Measurements from ENCODE around the gene ZCCHC17. TPM values are rescaled to one million over a fixed set of nuclear protein-coding genes. Genes with fewer than 3 reads are reported as not detected.

The ZCCHC17 gene
- total RNA-seq, 4 donors from 2014 or later = 23.3 to 36.8 (median 25.0) TPM

DNA sequence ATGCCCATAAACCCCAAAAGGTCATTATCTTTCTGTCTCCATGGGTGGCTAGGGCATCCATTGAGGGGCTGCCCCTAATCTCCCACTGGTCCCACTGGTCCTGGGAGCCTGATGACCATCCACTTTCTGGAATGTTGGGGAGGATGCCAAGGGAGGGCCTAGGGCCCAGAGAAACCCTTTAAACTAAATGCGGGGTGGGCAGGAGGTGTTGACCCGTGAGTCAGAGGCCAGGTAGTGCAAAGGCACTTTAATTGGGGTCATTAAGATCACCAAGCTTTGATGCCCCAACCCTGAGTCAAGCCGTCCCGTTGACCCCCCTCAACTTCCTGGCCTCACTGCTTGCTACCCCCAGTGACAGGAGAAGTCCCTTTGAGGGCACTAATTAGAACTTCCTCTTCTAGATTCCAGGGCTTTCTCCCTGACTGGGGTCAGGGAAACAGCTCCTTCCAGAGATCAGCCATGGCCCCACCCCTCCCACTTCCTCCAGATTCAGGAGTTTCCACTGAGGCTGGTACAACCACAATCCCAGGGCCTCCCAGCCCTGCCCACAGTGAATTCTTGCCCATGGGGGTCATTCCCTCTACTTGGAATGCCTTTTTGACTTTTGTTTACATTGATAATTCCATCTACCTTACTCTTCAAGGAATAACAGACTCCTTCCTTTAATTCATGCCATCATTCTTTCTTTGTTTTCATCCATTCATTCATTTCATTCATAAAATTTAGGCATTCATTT, 100.7 kb downstream of the ZCCHC17 start:
- Histone ChIP-seq H3K36me3 (no peaks in the 10 kb centered on the region), H3K27ac (no peak overlapping the region), H3K4me1 (no peaks in the 10 kb centered on the region), H3K27me3 (no peaks in the 10 kb centered on the region), H3K9me3 (no peaks in the 10 kb centered on the region), H3K4me3 (no peak overlapping the region)
- no peak for DNase-seq
- no peak for TF ChIP-seq POLR2A (IDR thresholded peaks at IDR 0.05)
- TF ChIP-seq, protein P1, sequence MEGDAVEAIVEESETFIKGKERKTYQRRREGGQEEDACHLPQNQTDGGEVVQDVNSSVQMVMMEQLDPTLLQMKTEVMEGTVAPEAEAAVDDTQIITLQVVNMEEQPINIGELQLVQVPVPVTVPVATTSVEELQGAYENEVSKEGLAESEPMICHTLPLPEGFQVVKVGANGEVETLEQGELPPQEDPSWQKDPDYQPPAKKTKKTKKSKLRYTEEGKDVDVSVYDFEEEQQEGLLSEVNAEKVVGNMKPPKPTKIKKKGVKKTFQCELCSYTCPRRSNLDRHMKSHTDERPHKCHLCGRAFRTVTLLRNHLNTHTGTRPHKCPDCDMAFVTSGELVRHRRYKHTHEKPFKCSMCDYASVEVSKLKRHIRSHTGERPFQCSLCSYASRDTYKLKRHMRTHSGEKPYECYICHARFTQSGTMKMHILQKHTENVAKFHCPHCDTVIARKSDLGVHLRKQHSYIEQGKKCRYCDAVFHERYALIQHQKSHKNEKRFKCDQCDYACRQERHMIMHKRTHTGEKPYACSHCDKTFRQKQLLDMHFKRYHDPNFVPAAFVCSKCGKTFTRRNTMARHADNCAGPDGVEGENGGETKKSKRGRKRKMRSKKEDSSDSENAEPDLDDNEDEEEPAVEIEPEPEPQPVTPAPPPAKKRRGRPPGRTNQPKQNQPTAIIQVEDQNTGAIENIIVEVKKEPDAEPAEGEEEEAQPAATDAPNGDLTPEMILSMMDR (IDR thresholded peaks at IDR 0.05) = no peak
- intact Hi-C loops (cut with DNase I; ENCODE audit: low total_unique reads) = no loop called here

DNA sequence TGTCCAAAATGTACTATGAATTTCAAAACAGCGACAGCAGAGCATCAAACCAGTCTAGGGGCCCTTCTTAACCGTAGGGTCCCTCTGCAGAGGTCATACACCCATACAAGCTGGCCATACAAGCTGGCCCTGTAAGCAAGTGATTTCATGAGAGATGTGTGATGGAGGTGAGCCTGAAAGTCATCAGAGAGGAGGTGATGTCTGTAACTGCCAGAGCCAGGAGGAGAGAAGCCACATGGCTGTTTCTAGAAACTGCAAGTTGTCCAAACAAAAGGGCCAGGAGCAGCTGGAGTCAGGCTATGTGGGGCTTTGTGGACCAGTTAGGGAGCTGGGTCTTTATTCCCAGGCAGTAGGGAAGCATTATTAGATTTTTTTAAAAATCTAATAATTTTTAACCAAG, 101.4 kb downstream of the ZCCHC17 start:
- Histone ChIP-seq H3K4me3 (no peak overlapping the region), H3K36me3 (no peaks in the 10 kb centered on the region), H3K4me1 (no peaks in the 10 kb centered on the region), H3K27ac (no peak overlapping the region), H3K27me3 (no peaks in the 10 kb centered on the region), H3K9me3 (no peaks in the 10 kb centered on the region)
- no peak for TF ChIP-seq POLR2A (IDR thresholded peaks at IDR 0.05)
- TF ChIP-seq, protein P1 (IDR thresholded peaks at IDR 0.05) = no peak
- intact Hi-C loops (cut with DNase I; ENCODE audit: low total_unique reads) = no loop called here
- DNase-seq = no peak

DNA sequence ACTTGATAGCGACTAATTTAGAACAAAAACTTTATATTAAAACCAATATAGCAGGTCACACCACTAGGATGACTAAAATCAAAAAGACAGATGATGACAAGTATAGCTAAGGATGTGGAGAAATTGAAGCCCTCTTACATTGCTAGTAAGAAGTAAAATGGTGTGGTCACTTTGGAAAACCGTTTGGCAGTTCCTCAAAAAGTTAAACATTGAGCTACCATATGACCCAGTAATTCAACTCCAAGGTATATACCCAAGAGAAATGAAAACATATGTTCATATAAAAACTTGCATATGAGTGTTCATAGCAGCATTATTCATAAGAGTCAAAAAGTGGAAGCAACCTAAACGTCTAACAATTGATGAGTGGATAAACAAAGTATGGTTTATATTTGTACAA, 103.1 kb downstream of the ZCCHC17 start:
- DNase-seq = no peak
- H3K27me3 ChIP-seq = no peaks in the 10 kb centered on the region
- H3K4me3 ChIP-seq = no peak overlapping the region
- H3K9me3 ChIP-seq = no peaks in the 10 kb centered on the region
- TF ChIP-seq POLR2A (IDR thresholded peaks at IDR 0.05) = no peak
- TF ChIP-seq, protein P1 (IDR thresholded peaks at IDR 0.05) = no peak
- no peak overlapping the region for H3K27ac ChIP-seq
- no peaks in the 10 kb centered on the region for H3K36me3 ChIP-seq
- no peaks in the 10 kb centered on the region for H3K4me1 ChIP-seq
- intact Hi-C loops (cut with DNase I; ENCODE audit: low total_unique reads) = no loop called here

DNA sequence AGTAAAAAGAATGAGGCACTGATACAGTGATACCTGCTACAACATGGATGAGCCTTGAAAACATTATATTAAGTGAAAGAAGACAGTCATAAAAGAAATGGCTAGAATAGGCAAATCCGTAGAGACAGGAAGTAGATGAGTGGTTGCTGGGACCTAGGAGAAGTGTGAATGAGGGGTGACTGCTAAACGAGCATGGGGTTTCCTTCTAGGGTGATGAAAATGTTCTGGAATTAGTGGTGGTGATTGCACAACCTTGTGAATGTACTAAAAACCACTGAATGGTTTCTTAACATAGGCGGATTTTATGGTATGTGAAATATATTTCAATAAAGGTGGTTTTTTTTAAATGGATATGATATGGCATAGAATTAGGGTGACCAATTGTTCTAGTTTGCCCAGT, 103.6 kb downstream of the ZCCHC17 start:
- Histone ChIP-seq H3K4me3 (no peak overlapping the region), H3K4me1 (no peaks in the 10 kb centered on the region), H3K27ac (no peak overlapping the region), H3K27me3 (no peaks in the 10 kb centered on the region), H3K36me3 (no peaks in the 10 kb centered on the region), H3K9me3 (no peaks in the 10 kb centered on the region)
- TF ChIP-seq, protein P1 (IDR thresholded peaks at IDR 0.05) = no peak
- TF ChIP-seq POLR2A (IDR thresholded peaks at IDR 0.05) = no peak
- intact Hi-C loops (cut with DNase I; ENCODE audit: low total_unique reads) = no loop called here
- no peak for DNase-seq

DNA sequence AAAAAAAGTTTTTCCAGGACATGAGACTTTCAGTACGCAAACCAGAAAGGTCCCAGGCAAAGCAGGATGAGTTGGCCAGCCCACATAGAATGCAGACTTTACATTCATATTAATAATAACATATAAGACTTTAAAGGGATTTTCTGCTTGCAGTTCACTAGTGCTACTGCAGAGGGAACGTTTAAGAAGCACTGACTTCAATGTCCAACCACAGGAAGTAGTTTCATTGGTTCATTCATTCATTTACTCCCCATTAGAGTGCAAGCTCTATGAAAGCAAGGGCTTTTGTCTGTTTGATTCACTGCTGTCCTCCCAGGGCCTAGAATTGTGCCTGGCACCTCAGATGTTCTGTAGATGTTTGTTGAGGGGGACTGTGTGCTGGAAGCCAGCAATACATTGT, 104.4 kb downstream of the ZCCHC17 start:
- Histone ChIP-seq H3K27ac (no peak overlapping the region), H3K27me3 (no peaks in the 10 kb centered on the region), H3K36me3 (no peaks in the 10 kb centered on the region), H3K9me3 (no peaks in the 10 kb centered on the region), H3K4me1 (no peaks in the 10 kb centered on the region), H3K4me3 (no peak overlapping the region)
- intact Hi-C loops (cut with DNase I; ENCODE audit: low total_unique reads) = no loop called here
- TF ChIP-seq, protein P1 (IDR thresholded peaks at IDR 0.05) = no peak
- no peak for TF ChIP-seq POLR2A (IDR thresholded peaks at IDR 0.05)
- no peak for DNase-seq
